Activated CD8-positive, alpha-beta memory T cell treated with anti-CD3 and anti-CD28 coated beads, Interleukin-2, amount 50 U/mL, for 1 hour (primary cell): ENCODE measurements around the gene XXYLT1.
"Not testable (repeated sequence)": the region's sequence is repeated elsewhere in the genome, so short reads cannot be mapped to it uniquely, and the experiment has no call there.

Experiments
- DNase-seq: peaks from one replicate; pipeline ENCODE4 v3.0.0-alpha.2; 2020; ENCODE audit errors: extremely low read depth

XXYLT1 gene

DNA sequence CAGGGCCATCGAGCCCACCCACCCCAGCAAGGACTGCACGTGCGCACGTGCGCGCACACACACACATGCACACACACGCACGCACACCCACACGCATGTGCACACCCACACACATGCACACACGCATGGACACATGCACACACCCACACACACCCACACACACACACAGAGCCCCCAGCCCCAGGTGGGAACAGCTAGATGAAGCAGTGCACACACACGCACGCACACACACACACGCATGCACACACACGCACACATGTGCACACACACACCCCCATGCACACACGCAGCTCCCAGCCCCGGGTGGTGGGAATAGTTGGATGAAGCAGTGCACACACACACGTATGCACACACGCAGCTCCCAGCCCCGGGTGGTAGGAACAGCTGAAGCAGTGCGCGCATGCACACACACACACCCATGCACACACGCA lies 158.6 kb downstream of the XXYLT1 start:
- DNase-seq, result no peak

DNA sequence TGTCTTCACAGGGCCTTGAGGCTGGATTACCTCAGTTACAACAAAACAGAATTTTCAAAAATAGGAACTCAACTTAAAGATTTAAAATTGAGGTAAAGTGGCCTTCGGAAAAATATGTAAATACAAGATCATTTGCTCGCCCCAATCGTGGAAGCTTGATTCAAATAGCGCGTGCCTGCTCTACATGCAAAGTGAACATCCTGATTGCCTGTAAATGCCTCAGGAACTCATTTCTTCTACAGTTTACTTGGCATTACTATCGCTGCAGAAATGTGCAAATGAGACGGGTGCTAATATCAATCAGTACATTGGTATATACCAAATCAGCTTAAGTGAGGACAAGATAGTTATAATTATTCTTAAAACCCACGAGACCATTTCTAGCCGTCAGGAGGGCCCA lies 159.2 kb downstream of the XXYLT1 start:
- DNase-seq, result no peak

DNA sequence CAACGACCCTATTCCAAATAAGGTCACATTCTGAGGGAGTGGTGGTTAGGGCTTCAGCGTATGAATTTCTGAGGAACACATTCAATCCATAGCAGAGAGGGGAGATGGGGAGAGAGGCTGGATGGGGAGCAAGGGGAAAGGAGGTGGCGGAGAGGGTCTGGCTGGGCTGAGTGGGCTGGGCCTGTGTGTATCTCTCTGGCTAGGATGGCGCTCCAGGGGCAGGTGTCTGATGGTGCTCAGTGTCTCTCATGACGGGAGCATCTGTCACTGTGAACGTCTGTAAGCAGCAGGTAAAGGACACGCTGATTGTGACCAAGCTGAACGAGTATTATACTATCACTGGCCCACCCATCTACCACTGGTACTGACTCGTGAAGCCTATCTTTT lies 159.6 kb downstream of the XXYLT1 start:
- DNase-seq, result no peak

DNA sequence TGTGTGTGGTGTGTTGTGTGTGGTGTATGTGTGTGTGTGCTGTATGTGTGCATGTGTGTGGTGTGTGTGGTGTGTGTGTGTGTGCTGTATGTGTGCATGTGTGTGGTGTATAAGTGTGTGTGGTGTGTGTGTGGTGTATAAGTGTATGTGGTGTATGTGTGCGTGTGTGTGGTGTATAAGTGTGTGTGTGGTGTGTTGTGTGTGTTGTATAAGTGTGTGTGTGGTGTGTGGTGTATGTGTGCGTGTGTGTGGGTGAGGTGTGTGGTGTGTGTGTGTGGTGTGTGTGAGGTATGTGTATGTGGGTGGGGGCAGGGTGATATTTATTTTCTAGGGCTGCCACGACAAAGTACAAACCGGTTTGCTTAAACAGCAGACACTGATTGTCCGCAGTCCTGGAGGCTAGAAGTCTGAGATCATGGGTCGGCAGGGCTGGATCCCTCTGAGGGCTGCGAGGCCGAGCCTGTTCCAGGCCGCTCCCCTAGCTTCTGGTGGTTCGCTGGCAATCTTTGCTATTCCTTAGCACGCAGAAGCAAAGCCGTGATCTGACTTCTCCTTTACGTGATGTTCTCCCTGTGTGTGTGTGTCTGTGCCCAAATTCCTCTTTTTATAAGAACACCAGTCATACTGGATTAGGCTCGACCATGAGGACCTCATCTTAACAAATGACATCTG lies 160.2 kb downstream of the XXYLT1 start:
- DNase-seq, result no peak

DNA sequence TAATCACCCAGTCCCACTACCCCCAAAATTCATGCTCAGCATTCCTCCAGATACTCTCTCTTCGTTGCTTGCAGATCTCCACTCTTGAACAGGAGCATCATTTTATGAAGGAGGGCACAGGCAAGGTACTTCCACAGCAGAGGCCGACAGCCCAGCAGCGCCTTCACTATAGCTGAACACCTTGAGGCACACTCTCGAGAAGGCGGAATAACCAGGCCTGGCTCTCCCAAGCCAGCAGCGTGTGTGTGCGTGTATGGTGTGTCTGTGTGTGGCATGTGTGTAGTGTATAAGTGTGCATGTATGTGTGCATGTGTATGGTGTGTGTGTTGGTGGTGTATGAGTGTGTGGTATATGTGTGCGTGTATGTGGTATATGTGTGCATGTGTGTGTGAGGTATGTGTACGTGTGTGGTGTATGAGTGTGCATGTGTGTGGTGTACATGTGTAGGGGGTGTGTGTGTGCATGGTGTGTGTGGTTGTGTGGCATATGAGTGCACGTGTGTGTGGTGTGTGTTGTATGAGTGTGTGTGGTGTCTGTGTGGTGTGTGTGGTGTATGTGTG lies 161.8 kb downstream of the XXYLT1 start:
- no peak for DNase-seq

DNA sequence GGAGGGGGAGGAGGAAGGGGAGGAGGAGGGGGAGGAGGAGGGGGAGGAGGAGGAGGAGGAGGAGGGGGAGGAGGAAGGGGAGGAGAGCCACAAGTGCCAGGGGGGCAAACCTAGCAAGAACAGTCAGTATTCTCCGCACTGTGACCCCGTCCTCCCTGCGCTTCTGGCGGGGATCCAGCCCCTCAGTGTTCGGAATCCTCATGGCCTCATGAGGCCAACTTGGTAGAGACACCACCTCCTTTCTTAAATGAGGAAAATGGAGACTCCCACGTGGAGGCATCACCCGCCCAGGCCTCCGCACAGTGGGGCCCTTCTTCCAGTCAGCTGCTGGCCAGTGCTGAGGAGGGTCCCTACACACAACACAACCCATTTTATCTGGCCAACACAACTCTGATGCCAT lies 163.4 kb downstream of the XXYLT1 start:
- DNase-seq, result no peak

DNA sequence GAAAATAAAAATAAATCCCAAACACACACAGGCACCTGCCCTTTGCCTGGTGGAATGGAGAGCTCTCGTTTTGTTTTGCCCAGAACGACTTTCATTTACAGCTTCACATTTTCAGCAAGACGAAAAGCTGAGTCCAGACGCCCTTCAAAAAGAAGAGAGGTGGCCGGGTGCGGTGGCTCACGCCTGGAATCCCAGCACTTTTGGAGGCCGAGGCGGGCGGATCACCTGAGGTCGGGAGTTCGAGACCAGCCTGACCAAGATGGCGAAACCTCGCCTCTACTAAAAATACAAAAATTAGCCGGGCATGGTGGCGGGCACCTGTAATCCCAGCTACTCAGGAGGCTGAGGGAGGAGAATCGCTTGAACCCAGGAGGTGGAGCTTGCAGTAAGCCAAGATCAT lies 163.9 kb downstream of the XXYLT1 start:
- not testable (repeated sequence) for DNase-seq

DNA sequence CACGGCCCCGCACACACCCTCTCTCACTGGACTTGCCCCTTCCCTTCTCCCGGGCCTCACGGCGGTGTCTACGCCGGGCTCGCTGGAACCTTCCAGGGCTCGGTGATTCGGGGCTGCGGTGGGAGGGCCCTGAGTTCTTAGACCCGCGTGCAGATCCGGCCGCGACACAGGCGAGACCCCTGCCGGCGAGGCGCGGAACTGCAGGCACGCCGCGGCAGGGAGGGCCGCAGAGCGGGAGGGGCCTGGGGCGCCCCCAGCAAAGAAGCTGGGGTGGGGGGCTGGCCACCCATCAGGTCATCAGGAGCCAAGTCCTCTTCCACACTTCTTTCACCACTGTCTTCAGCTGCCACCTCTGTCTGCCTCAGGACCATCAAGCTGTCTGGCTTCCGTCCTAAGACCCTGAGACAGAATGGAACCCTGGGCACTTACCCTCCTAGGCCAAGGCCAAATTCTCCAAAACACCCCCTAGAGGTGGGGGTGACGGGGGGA lies 164.5 kb downstream of the XXYLT1 start:
- peak; percentile 11 for DNase-seq

DNA sequence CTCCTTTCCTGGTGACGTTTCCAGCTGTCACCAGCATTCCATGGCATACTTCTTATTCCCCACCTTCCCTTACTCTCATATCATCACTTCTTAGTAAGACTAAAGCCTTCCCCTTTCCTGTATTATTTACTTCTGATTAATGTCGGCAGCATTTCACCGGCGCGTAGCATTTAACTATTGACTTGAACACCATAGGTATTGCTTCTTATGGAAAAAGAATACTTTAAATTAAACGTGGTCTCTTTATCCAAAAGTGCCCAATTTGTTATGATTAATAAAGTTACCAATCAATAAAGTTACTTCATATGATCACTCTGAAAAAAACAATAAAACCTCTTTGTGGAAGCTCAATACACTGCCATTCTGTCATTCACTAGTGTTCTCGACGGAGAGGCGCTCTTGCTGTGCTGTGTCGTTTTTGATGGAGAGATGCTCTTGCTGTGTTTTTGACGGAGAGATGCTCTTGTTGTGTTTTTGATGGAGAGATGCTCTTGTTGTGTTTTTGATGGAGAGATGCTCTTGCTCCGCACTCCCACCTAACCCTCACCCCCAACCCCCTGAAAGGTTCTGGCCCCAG lies 165.0 kb downstream of the XXYLT1 start:
- no peak for DNase-seq

DNA sequence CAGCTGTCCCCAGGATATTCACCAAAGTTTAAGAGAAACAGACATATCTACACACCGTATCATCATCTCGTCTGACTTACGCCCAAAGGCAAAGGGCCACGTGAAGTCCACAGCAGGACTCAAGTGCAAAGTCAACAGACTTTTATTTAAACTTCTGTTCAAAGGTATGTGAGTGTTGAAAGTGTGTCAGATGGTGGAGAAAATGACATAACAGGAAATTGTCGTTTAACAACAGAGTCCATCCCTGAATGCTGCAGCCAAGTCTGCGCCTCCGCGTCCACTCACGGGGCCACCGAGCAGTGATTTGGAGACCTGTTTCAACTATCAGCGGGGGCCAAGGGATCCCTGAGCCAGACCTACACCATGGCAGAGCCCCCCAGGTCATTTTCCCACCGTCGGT lies 165.6 kb downstream of the XXYLT1 start:
- no peak for DNase-seq

DNA sequence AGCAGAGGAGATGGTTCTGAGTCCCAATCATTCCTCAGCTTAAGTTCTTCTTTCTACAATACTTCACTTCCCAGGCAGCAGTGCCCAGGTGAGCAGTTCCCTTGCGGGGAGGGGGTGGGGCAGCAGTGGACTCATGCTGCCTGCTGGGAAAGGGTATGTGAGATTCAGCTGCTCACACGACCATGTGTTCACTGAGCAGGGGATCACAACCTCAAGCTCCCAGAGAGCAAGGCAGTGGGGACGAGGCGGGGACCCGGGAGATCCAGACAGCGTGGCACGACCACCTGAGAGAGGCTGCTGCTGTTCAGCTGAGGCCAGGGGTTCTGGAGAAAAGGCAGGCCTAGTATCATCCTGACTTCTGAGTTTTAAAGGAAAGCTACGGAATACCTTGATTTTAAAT lies 166.6 kb downstream of the XXYLT1 start:
- no peak for DNase-seq

DNA sequence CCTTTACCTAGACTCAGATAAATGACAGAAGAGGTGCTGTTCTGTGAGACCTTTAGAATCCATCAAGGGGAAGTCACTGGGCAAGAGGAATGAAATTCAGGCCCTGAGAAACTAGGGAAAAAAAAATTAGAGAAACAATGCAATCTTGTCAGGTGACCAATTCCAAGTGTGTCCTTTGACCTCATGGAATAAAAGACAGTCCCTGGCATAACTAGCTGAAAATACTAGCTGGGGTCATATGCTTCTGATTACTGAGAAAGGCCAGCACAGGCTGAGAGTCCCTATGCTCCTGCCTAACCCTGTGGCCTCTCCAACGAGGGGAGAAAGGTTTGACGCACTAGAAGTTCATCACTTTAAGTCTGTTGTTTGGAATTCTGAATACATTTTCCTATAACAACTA lies 167.3 kb downstream of the XXYLT1 start:
- DNase-seq, result no peak

DNA sequence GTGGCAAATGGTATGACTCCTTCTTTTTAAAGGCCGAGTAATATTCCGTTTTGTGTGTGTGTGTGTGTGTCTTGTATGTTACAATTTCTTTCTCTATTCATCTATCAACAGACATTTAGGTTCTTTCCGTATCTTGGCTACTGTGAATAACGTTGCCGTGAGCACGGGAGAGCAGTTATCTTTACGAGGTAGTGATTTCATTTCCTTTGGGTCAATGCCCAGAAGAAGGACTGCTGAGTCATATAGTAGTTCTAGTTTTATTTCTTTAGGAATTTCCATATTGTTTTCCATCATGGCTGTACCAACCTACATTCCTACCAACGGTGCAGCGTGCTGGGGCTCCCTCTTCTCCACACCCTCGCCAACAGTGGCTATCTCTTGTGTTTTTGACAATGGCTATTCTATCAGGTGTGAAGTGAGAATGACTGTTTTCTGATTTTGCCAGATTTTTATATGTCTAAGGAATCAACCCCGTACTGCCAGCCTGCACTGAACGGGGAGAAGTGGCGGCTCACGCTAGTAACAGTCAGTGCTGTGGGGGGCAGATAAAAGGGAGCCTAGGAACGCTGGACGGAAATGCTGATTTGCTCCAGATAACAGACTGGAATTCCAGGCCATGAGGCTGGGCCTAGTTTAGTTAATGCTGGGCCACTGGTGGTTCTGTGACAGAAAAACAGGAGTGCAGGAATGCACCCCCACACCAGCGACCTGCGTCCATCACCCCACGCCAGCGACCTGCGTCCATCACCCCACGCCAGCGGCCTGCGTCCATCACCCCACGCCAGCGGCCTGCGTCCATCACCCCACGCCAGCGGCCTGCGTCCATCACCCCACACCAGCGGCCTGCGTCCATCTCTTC lies 168.1 kb downstream of the XXYLT1 start:
- no peak for DNase-seq

DNA sequence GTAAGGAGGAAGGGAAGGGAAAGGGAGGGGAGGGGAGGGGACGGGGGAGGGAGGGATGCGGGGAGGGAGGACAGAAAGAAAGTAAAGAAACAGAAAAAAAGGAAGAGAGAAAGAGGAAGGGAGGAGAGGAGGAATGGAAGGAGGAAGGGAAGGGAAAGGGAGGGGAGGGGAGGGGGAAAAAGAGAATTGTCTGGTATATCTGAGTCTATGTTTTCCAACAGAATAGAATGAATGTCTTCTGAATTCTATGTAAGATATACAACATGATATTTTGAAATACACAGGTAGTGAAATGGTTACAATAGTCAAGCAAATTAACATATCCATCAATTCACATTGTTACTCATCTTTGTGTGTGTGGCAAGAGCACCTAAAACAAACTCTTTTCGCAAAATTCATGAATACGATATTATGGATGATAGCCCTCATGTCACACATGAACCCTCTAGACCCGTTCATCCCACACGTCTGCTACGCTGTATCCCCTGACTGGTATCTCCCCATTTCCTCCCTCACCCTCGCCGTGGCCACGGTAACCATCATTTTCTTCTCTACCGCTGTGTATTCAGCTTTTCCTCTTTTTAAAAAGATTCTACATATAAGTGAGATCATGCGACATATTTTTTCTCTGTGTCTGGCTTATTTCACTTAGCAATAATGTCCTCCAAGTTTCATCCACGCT lies 168.9 kb downstream of the XXYLT1 start:
- no peak for DNase-seq

DNA sequence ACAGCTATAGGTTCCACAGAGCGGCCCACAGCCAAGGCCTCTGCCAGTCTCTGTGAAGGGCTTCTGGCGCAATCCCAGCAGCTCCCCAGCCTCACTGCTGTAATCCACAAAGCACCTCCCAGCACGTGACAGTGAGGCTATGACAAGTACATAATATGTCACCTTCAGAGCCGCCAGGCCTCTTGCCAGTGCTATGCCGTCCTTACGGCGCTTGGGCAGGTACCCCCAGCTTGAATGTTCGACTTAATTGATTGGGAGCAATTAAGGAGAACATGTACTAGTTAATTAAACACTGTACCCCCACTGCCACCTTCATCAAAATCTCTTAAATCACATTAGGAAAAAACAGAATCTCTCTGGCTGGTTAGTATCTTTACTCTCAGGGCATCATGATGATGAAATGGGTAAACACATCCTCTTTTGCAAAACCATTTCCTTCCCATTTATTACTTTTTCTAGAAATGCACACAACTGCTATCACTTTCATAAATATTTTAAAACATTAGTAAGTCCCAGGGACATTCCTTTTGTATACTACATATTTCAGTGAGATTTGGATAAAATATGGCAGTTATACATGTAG lies 169.9 kb downstream of the XXYLT1 start:
- DNase-seq, result no peak

DNA sequence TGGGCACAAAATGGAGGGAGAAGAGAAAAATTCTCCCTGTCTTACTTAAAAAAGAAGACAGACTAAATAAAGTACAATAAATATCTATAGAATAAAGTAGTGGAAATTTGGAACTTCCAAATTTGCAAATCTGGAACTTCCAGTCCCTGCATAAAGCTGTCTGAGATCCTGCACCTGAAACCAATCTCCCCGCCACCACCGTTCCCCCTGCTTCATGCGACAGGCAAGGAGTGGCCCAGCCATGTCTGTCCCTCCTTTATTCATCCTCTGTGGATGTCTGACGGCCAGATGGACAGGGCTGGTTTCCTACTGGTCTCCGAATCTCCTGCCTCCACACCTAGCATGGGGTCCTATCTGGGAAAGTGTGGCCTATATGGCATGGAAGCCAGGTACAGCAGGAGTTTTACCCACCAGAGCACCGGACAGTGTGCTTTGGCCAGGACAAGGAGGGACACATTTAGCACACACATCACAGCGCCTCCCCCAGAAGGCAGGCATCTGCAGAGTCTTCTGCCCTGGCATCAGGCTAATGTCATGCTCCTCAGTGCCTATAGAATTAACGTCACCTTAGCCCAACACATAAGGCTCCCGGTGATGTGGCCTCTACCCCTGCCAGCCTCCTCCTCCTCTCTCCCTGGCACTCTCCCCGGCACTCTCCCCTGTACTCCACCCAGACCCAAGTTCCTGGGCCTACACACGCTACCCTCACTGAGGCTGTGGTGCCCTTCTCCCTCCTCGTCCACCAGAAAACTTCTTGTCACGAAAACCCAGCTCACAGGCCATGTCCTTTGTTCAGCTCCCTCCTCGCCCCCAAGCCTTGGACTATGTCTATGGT lies 170.8 kb downstream of the XXYLT1 start:
- no peak for DNase-seq

DNA sequence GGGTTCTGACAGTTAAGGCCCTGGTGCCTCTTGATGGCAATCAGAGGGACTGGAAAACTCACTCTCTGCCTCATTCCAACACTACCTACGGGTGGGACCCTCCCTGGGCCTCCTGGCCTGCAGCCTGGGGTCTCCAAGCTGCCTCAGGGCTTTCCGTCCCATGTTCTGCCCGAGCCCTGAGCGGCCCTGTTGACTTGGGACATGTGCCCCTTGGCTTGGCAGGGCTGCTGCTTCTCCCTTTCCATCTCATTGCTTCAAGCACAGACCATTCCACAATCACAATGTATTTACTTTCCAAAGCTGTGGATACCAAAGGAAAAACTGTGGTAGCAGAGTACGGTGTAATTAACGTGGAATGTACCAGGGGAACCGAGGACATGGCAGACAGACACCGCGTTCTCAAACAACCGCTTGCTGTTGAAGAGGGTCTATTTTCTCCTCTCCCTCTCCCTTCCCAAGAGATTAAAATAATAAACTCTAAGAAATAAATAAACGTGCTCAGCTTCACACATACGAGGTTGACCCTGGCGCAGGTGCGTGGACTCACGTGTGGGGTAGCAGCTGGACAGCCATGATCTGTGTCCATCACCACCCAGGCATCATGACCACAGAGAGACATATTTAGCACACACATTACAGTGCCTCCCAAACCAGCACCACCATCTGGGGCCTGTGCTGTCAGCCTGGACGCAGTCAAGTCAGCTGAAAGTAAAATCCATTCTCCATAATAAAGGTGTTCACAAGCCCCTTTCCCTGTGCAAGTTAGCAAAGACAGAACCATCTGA lies 172.0 kb downstream of the XXYLT1 start:
- no peak for DNase-seq

DNA sequence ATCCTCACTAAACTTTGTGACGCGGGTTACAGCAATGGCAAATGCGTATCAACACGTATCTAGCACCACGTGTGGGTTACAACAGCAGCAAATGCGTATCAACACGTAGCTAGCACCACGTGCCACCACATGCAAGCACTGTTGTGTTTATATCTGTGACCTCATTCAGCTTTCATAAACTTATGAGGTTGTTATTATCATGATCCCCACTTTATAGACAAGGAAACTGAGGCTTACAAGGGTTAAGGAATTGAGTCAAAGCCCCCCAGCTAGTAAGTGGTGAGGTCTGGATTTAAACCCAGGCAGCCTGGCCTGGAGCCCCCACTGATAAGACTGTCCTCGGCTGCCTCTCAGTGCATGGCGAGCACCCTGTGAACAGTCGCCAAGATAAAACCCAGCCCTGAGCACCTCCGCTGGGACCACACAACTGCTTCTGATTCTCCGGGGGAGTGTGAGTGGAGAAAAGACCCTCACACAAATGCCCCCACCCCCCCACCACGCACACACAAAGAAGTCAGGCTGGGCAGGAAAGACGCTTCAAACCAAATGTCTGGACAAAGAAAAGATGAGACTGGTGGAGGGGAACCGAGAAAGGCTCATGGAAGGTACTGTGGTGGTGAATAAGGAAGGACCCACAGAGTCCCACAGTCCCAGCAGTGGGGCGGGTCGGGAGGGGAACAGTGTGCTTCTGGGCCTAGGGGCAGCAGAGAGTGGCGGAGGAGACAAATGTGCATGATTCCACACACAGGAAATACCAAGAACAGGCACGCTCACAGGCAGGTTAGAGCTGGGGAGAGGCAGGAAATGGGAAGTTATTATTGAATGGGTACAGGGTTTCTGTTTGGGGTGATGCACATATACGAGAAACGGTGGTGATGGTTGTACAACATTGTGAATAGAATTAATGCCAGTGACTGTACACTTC lies 173.4 kb downstream of the XXYLT1 start:
- no peak for DNase-seq
